GM18858 (cell line): ENCODE measurements around the gene DENND5A.
"Not testable (repeated sequence)": the region's sequence is repeated elsewhere in the genome, so short reads cannot be mapped to it uniquely, and the experiment has no call there.

ENCODE experiments used
- ATAC-seq: cut with Tn5 transposase; IDR thresholded peaks from one replicate; pipeline ENCODE4 v1.9.1; 2021; ENCODE audit not compliant: unreplicated experiment

DENND5A gene

DNA sequence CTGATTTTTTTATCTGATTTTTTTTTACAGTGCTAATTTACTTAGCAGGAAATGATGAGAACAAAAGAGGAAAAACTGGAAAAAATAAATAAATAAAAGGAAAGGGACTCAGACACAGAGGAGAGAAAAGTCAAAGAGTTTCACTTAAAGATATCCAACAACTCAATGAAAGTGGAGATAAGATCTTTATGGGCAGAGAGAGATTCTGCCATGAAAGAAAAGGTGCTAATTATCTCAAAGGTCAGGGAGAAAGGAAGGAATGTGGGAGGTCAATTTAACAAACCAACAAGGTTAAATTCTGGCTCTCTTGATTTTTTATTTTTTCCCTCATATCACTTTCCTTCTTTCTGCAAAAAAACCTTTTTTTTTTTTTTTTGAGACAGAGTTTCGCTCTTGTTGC lies 86.0 kb downstream of the DENND5A start:
- ATAC-seq: no peak

DNA sequence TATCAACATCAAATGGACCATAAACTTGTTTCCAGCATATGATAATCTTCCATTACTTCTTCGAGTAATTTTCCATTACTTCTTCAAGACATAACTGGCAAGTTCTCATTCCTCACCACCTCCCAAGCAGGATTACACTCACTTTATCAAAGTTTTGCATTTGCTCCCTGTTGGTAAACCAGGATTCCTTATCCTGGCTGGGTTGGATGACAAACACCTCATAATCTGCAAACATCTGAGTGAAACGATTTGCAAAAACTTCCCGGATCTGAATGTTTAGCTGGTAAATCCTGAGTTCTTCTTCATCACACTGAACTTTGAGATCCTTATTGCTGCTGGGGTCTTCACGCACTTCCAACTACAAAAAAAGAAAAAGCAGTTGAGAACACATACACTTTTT lies 86.4 kb downstream of the DENND5A start:
- ATAC-seq: no peak

DNA sequence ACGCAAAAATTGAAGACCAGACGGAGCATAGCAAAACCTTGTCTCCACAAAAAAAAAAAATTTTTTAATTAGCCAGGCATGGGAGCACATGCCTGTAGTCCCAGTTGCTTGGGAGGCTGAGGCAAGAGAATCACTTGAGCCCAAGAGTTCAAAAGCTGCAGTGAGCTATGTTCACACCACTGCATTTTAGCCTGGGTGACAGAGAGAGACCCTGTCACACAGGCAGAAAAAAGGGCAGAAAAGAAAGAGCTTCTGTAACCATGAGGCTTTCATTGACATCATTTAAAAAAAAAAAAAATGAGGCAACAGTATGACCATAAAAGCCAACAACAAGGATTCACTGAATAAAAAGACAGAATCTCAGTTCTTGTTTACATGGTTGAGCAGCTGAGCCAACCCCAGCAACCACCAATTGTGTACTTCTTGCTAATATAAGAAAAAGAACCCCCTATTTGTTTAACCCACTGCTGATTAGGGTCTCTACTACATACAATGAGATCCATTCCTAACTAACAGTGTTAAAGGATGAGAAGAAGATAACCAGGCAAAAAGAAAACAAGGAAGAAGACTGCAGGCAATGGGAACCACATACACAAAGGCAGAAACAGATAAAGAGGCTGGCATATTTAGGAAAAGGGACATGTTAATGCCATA lies 87.6 kb downstream of the DENND5A start:
- no peak for ATAC-seq

DNA sequence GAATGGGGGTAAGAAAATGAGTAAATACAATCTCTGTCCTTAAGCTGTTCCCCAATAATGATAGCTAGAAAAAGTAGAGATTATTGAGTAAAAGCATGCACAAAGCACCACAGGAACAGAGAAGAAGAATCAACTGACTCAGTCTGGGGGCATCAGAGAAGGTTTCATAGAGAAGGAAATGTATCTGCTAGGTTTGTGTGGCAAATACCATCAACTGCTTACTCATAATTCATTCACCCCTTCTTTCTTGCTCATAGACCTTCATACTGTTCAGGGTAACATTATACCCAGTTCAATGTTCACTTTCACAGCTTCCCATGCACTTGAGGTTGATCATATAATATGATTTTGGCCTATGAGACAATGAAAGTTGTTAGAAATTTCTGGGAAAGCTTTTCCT lies 88.6 kb downstream of the DENND5A start:
- ATAC-seq: no peak

DNA sequence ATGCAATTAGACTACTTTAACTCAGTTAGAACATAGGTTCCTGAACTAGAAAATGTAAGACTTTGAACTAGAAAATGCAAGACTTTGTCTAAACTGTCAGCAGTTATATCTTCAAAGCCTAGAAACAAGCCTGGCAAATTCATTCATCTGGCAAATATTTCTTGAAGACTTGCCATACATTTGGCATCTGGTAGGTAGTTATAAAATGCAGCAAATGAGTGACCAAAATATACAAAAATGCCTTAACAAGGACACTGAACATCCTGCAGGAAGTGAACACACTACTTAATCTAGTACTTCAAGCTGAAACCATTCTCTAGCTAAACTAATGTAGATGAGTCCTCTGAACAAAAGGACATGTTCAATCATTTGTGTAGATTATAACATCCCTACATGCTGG lies 89.0 kb downstream of the DENND5A start:
- ATAC-seq: no peak

DNA sequence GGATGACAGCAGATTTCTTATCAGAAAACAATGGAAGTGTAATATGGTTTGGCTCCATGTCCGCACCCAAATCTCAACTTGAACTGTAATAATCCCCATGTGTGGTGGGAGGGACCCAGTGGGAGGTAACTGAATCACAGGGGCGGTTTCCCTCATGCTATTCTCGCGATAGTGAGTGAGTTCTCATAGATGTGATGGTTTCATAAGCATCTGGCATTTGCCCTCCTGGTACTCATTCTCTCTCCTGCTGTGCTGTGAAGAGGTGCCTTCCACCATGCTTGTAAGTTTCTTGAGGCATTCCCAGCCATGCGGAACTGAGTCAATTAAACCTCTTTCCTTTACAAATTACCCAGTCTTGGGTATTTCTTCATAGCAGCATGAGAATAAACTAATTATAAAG lies 92.8 kb downstream of the DENND5A start:
- ATAC-seq: no peak

DNA sequence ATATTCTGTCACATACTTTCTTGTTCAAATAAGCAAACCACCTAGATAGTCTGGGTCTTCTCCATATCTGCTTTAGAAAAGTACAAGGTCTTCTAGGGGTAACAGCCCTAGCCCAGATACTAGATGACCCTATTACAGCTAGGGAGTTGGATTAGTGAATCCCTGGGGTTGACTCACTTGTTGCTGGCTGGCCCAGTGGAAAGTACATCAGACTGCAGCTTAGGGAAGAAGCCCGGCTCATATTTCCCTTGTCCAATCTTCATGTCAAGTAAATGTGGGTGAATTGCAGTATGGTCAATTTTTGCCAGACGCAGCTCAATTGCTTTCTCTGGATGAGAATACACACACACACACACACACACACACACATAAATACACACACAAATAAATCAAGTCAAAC lies 94.7 kb downstream of the DENND5A start:
- no peak for ATAC-seq

DNA sequence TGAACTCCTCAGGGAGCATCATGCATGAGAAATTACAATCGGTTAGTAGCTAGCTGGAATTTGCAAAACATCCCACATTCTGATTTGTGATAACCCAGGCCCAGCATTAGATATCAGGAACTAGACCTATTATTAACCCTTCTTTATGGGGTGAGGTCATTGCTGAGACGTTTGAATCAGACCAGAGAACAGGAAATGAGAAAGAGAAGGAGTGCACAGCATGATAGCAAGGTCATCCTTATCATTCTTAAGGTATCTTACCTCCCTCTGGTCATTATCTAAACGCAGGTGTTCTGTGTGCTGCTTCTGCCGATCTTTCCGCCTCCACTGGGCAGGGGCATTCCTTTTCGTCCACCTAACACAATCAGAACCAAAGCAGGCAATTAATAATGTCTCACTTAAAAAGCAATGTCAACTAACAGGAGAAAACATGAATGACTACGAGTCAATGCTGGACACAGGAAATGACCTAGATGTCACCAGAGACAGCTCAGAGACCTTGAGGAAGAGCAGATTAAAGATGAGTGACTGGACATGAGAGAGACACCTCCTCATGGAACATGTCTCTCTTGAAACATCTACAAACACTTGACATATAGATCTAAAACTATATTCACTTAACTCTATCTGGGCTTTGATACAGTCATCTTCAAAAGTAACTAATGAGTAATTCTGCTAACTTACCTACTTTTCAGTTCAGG lies 95.4 kb downstream of the DENND5A start:
- ATAC-seq: no peak

DNA sequence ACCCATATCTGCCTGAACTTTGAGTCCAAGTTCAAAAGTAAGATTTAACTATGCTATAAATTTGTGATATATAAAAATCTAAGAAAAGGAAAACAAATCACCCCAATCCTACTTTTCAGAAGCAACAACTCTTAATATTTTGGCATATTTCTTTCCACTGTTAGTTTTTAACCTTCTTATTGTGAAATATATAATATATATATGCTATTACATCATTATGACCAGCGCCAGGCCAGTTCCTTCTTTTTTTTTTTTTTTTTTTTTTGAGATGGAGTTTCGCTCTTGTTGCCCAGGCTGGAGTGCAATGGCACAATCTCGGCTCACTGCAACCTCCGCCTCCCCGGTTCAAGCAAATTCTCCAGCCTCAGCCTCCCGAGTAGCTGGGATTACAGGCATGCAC lies 103.2 kb downstream of the DENND5A start:
- not testable (repeated sequence) for ATAC-seq

DNA sequence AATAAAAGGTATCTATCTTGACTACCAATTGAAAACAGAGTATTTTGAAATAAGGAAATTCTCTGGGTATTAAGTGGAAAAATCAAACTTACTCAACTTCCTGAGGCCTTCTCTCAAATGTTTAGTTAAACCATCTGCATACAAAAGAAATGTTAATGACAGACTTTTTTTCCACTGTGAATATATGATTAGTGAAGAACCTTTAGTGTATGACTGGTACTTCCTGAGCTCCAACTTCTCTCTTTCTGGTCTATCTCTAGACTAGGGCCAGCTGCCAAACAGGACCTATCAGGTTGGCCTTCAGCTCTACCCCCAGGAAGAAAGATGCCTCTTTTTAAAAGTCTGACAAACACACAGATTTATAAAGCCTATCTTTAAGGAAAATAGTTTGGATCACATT lies 105.0 kb downstream of the DENND5A start:
- ATAC-seq: no peak

DNA sequence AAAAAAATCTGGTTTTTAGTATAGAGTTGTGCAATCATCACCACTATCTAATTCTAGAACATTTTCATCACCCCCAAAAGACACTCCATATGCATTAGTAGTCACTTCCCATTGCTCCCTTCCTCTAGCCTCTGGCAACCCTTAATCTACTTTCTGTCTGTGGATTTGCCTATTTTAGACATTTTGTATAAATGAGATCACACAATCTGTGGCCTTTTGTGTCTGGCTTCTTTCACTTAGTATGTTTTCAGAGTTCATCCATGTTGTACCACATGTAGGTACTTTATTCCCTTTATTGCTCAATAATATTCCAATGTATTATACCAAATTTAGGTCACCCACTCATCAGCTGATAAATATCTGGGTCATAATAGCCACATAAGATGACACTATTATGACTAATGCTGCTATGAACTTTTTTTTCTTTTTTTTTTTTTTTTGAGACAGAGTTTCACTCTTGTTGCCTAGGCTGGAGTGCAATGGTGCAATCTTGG lies 106.2 kb downstream of the DENND5A start:
- no peak for ATAC-seq

DNA sequence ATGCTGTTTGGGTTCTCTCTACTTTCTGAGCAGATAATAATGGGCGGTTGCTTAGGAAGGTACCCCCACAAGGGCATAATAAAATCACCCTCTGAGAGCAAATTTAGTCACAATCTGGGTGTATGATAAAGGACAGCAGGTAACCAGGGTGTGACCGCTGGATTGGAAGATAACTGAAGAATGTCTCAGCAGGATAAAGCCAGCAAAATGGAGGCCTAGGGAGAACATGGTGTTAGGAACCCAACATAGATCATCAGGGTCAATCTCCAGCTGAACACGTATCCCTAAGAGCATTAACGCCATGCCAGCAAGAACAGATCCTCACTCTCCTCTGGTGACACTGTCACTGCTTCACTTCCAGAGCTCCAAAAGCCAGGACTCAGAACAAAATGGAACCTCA lies 109.2 kb downstream of the DENND5A start:
- ATAC-seq: no peak

DNA sequence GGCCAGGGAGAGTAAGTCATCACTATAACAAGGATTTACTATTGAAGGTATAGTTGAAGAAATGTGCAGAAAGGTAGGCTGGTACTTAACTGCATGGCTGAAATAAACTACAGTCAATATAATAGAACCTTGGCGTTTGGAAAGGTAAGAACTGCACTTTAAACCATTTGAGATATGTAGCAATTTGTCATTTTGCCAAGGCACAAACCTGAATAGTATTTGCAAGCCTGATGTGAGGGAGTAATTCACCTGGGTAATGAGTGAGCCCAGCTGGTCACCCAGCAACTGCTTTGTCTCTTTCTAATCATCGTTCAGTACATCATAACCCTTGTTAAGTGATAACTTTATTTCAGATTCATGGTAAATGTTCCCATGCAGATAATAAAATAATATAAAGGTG lies 111.5 kb downstream of the DENND5A start:
- ATAC-seq: no peak

DNA sequence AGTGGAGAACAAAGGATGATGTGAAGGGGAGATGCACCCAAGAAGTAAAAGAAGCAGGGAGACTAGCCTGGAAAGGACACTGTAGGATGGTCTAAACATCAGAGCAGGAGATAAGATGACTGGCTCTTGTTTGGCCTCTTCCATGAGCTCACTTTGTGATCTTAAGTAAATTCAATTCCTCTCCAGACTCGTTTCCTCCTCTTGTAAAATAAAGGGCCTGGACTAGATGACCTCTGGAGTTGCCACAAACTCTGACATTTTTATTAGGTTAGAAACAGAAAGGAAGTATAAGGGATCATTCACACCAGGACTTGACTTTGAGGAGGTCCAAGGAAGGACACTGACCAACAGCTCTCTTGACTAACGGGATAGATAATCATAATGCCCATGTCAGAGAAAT lies 113.5 kb downstream of the DENND5A start:
- ATAC-seq: no peak

DNA sequence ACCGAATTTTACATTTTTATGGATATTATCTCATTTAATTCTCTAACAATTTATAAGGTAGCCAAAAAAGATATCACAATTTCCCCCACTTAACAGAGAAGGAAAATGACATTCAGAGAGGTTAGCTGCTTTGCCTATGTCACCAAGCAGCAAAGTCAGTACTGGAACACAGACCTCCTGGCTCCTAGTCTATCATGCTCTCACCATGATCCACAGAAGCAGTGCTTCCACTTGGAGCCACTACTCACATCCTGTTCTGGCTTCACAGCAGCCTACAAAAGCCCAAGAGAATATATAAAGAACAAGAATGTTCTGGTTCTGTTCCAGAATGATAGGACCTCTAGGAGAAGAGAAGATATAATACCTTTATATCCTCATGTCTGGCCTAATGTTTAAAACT lies 114.2 kb downstream of the DENND5A start:
- no peak for ATAC-seq

DNA sequence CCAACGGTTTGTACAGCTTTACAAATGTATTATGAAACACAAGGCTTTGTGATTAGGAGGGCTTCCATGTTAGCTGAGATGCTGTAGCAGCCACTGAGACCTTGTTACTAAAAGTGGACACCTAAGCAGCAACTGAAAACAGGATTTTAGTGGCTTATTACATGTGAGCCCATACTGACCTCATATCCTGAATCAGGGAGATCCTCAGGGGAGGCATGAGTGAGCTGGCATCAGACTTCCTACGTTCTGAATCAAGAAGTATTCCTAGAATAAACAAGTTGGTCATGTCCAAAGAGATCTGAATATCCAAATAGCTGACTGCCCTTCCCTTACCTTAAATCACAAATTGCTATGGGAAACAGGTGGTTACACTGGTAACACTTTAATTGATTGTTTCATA lies 114.6 kb downstream of the DENND5A start:
- ATAC-seq: no peak

DNA sequence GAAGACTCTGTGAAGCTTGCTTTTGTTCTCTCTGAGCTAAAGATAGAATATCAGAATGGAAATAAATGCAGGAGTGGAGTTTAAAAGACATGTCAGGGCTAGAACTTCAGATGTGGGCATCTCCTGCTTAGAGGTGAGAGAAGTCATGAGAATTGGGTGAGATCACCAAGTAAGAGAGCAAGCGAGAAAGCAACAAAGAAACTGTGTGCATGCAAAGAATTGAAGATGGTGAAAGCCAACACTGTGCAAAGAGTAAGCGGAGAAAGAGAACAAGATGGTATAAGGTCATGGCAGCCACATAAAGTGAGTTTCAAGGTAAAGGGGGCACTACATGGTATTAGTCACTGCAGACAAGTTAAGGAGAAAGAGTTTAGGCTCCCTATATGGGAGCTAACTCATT lies 116.4 kb downstream of the DENND5A start:
- ATAC-seq: no peak

DNA sequence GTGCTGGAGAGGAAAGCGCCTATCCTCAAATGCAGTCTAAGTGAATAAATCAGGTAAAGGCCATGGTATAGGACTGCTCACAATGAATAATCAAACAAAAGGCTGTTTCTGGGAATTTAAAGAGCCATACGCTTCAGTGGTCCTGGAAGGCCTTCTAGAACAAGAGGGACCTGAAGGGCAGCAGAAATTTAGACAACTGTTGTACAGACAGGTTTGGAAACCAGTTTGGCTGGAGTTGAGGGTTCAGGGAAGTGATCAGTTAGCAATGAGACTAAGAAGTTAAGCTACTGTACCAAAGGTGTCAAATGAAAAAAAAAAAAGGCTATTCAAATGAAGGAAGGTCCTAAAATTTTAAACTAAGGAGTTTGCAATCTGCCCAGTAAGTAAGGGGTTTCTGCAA lies 117.1 kb downstream of the DENND5A start:
- ATAC-seq: no peak

DNA sequence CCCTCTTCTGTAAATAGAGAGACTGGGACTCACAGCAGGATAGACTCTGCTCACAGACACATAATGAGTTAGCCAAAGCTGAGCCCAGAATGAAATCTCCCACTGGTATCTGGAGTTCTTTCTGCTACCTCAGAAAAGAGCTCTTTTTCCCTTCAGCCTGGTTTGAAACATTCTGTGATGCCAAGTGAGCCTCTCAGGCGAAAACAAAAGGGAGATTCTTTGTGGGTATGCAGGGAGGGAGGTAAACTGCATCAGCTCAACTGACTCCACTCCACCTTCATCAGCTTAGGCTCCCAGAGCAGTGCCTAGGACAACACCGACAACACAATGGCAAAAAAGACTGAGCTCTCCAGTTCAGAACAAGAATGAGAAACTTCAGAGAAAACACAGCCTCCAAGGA lies 118.7 kb downstream of the DENND5A start:
- no peak for ATAC-seq

DNA sequence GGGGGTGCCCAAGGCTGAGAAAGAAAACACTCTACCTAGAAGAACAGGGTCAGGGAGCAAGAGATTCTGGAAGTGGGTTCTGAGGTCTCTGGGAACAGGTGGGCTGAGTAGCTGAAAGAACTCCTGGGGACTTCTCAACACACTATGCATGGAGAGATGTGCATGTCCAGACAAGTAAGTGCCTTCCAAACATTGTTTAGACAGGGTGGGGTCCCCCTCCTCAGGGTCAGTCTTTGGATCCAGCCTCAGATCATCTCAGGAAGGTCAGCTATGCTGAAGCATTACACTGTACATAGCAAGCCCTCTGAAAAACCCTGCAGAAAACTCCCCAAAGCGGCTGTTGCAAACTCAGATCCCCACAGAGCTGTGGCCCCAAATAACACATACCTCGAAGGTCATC lies 119.9 kb downstream of the DENND5A start:
- ATAC-seq: no peak

DNA sequence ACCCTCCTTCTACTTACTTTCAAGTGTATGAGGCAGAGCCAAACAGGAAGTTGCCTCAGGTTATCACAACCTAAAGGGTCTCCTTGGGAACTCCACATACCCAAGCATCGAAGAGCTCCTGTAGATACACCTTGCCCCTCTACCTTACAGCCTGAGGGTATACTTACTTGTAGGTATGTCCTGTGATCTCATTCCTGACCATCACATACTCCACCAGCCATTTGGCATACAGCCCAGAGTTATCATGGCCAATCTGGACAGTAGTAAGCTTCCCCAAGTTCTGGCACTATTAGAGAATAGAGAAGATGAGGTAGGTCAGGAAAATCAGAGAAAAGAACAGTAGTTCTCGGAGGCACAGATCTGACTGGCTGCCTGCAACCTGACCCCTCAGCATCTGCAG lies 120.3 kb downstream of the DENND5A start:
- ATAC-seq: no peak

DNA sequence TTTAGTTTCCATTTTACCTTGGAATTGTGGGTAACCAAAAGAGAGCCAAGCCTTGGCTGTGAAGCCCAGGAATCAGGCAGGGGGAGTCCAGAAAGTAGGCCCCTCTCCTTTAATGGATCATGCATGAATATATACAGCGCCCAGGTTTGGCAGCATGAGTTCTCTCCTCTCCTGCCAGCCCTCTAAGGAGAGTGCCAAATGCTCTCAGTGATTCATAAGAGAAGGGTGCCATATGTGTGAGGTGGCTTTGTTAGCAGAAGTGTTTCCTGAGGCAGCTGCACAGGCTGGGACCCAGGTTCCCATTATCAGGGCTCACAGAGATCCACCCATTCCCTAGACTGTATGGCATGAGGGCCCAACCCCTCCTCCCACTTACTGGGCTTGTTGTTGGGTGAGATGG lies 121.4 kb downstream of the DENND5A start:
- ATAC-seq: no peak

DNA sequence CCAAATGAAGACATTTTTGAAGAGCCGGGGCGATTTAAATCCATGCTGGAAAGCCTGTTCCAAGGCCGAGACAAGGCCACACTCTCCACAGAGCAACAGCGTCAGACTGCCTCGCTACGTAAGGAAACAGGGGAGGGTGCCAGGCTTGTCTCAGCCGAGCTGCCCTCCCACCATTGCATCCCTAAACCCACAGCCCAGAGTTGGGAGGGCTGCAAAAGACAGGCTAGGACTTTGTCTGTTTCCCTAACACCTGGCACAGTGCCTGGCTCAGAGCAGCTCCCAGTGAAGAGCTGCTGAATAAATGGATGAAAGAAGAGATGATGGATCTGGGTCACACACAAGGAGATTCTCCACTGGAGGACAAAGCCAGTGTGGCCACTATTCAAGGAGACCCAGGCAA lies 122.4 kb downstream of the DENND5A start:
- ATAC-seq: no peak
